Measurements from ENCODE around the gene TADA3.

GRCh38 chr3:9742560-9742959, 49.7 kb downstream of the TADA3 start:
- TF ChIP-seq ZNF134 (CRISPR knock-in tag; conservative IDR thresholded peaks at IDR 0.05) (no peak), TOE1 (IDR thresholded peaks at IDR 0.05; ENCODE audit: borderline replicate concordance) (no peak), TOE1 (CRISPR knock-in tag; IDR thresholded peaks at IDR 0.05; ENCODE audit: borderline replicate concordance, low read depth) (no peak), ETV6 (IDR thresholded peaks at IDR 0.05; ENCODE audit: borderline replicate concordance in 1 of 2, low read depth in 2 of 2, low read length in 1 of 2) (no peak), ETV6 (CRISPR knock-in tag; IDR thresholded peaks at IDR 0.05; ENCODE audit: borderline replicate concordance) (no peak), ATF1 (CRISPR knock-in tag; IDR thresholded peaks at IDR 0.05) (no peak), ATF1 (tag; IDR thresholded peaks at IDR 0.05) (no peak), MAX (CRISPR knock-in tag; IDR thresholded peaks at IDR 0.05) (no peak), GMEB1 (CRISPR knock-in tag; IDR thresholded peaks at IDR 0.05) (no peak), E2F6 (IDR thresholded peaks at IDR 0.05; ENCODE audit: borderline replicate concordance in 1 of 2, extremely low read depth in 1 of 2, insufficient read depth in 1 of 2, insufficient read length in 1 of 2, low read depth in 1 of 2, low read length in 1 of 2, poor library complexity in 1 of 2, severe bottlenecking in 1 of 2) (no peak)

Measured in K562 (cell line).